Astrocyte of the cerebellum (primary cell): ENCODE data around the gene FNDC11.
"Not testable (repeated sequence)": the region's sequence is repeated elsewhere in the genome, so short reads cannot be mapped to it uniquely, and the experiment has no call there.

Experiments used
- DNase-seq: peaks from one replicate; pipeline ENCODE4 v3.0.0-alpha.2; 2011; ENCODE audit warnings: low read depth
- H3K4me3 ChIP-seq: 2 replicates; pipeline ENCODE4 v1.5.1; 2011; ENCODE audit warnings: mild to moderate bottlenecking, low read depth, low read length, moderate library complexity
- CTCF ChIP-seq: IDR thresholded peaks from 2 replicates; pipeline ENCODE4 v1.5.1; 2012; ENCODE audit warnings: low read length, low read depth, moderate library complexity, mild to moderate bottlenecking; ENCODE audit errors: missing control alignments
- in situ Hi-C: cut with HindIII; loops from 2 replicates; pipeline ENCODE4 v1.10.0; 2017; ENCODE audit warnings: low sequenced_read_pairs

The FNDC11 gene

DNA sequence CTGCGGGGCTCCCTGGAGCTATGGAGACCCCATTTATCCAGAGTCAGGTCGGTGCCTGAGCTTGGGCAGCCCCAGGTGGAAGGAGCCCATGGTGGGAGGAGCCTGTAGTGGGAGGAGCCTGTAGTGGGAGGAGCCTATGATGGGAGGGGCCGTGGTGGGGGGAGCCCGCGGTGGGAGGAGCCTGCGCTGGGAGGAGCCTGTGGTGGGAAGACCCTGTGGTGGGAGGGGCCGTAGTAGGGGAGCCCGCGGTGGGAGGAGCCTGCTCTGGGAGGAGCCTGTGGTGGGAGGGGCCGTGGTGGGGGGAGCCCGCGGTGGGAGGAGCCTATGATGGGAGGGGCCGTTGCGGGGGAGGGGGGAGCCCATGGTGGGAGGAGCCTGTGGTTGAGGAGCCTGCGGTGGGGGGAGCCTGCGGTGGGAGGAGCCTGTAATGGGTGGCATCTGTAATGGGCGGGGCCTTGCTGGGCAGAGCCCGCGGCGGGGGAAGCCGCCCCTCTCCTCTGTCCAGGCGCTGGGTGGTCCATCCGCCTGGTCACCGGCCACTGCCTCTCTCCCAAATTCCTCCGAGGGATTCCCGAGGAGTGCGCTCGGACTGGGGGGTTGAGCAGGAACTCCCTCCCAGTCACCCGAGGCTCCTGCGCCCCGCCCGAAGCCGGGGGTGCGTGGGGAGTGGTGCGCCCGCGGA lies 567 bp upstream of the FNDC11 start:
- in situ Hi-C loops: no loop called here
- DNase-seq: peak; percentile 36
- no peak for TF ChIP-seq CTCF
- peak overlapping the region; percentile 48 for H3K4me3 ChIP-seq

DNA sequence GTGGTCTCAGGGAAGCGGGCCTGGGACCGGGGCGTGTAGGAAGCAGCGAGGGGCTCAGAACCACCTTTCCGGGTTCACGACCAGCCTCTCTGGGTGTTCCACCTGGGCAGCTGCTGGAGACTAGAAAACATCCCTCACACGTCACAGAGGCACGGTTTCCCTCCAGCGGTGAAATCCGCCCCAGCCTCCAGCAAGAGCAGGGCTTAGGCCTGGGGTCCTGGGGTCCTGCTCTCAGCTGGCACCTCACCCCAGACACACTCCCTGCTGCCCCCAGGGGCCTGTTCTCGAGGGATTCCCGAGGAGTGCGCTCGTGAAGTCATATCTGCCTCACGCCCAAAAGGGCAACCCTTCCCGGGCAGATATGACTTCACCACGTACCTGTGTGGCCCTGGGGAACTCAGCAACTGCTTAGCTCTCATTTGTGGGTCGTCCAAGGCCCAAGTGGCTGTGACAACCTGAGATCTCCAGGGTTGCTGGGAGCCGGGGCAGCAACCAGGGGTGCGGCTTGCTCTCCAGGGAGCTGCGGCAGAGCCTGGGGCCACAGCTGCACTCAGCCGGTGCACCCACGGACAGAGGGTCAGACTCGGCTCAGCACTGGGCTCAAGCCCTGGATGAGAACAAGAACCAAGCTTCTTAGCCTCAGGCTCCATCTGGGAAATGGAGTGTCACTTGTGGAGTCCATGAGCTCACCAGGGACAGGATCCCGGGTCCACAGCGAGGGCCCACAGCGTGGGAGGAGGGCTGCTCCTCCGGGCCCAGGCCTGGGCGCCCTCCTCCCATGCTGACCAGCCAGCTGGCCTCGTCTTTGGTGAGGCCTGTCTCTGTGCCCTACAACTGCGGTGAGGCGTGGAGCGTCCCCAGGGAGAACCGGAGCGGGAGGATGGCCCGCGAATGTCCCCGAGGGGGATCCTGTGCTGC lies 661 bp downstream of the FNDC11 start:
- H3K4me3 ChIP-seq: peak overlapping the region; percentile 48
- in situ Hi-C loops: no loop called here
- no peak for TF ChIP-seq CTCF
- DNase-seq: no peak

GRCh38 chr20:63555661-63556381 lies 1.9 kb downstream of the FNDC11 start:
- in situ Hi-C loops: no loop called here
- TF ChIP-seq CTCF: no peak
- no peak for DNase-seq
- H3K4me3 ChIP-seq: no peak overlapping the region

DNA sequence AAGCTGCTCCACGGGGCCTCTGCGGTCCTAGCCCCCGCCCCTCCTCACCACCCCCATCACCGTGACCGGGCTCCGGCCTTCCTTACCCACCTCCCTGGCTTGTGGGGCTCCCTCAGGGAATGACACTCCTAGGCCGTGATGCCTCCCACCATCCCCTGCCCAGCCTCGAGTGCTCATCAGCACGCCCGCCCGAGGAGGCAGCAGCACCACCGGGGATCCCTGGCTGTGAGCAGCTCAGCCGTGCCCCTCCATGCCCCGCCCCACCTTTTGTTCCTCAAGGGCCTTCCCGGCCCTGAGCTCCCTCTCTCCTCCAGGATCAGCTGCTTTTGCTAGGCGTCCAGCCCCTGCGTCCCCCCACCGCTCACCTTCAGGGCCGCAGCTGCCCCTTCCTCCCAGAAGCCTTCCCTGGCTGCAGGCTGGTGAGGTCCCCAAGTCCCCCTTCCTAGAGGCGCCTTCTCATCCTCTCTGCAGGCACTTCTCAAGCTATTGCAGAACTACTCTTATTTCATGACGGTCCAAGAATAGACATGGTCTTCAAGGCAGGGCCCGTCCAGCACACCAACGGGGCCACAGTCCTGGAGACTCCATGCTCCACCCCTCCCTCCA lies 3.0 kb downstream of the FNDC11 start:
- H3K4me3 ChIP-seq: no peak overlapping the region
- in situ Hi-C loops: no loop called here
- no peak for DNase-seq
- TF ChIP-seq CTCF: no peak

- TF ChIP-seq CTCF: no peak
- no peak overlapping the region for H3K4me3 ChIP-seq
- no peak for DNase-seq
- in situ Hi-C loops: no loop called here
Observed at GRCh38 chr20:63557481-63557891, 3.5 kb downstream of the FNDC11 start.

DNA sequence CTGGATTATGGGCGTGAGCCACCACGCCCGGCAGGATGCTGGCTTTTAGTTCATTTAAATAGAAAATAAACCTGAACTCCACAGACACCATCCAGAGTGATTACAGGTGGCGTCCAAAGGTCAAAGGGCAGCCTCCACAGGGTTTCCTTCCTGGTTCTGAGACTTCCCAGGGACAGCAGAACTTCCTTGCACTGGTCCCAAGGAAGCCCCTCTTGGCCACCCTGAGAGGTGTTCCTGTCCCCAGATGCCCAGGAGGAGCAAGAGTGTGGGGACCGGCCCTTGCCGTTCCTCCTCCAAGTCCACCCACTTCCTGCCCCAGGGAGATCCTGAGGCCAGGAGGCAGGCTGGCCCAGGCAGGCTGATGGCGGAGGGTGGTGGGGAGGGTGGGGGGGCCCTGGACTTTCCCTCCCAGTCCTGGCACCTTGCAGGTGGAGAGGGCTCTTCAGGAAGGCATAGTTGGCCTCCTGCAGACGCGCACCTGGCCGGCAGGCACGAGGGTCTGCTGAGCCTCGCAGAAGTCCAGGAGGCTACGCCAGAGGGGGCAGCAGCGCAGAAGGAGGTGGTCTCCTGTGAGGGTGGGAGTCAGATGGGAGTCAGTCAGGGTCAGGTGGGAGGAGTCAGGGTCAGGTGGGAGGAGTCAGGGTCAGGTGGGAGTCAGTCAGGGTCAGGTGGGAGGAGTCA lies 5.0 kb downstream of the FNDC11 start:
- no peak for DNase-seq
- TF ChIP-seq CTCF: no peak
- no peak overlapping the region for H3K4me3 ChIP-seq
- in situ Hi-C loops: no loop called here

- in situ Hi-C loops, H3K4me3 ChIP-seq, DNase-seq: not testable (repeated sequence)
Observed at GRCh38 chr20:63559485-63560332, 5.8 kb downstream of the FNDC11 start.
